ENCODE results near the gene PARD6A.
A peak's percentile ranks its signal among the peaks of the same experiment; 100 is the strongest.

PARD6A gene

DNA sequence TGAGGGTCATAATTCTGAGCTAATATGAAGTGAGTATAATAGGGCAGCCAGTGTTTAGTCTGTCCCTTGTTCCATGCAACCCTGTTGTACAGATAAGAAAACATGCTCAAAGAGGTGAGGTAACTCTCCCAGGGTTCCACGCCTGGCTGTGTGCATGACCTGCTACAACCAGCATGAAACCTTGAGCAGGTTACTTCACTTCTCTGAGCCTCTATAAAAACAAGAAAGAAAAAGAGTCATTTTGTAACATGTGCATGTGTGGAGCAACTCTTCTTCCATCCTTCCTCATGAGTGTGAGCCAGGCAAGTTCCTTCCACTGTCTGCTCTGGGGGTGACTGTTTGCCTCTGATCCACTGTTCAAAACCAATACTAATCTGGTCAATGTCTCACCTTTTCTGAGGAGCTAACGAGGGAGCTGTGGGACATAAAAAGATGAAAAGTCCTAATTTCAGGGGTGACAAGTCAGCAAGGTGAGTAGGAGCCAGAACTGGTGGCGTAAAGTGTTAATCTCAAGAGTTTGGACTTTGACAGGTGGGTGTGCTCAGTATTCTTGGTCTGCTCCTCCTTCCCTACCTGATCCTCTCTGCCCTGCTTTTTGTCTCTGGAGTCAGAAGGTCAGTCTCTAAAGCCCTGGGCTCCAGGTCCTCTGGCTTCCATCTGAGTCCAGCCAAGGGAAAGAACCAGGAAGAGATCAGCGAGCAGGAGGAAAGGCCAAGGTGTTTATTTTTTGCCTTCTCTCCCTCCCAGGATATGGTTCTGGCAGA, 36.8 kb downstream of the PARD6A start:
- peak; percentile 2 for DNase-seq

DNA sequence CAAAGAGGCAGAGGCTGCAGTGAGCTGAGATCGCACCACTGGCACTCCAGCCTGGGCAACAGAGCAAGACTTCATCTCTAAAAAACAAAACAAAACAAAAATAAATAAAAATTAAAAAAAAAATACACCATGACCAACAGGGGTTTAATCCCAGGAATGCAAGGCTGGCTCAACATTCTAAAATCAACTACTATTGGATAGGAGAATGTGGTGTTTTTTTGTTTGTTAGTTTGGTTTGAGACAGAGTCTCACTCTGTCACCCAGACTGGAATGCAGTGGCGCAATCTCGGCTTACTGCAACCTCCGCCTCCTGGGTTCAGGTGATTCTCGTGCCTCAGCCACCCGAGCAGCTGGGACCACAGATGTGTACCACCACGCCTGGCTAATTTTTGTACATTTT, 38.5 kb downstream of the PARD6A start:
- no peak for DNase-seq

DNA sequence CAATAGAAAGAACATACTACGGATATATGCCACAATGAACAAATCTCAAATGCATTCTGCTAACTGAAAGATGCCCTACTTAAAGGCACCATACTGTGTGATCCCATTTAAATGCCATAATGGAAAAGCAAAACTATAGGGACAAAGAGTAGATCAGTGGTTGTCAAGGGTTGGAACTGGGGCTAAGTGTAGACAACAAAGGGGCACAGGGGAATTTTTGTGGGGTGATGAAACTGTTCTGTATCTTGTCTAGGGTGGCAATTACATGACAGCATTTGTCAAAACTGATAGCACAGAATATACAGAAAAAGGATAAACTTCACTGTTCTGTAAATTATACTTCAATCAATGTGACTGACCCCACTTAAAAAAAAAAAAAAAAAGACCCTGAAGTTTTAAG, 40.7 kb downstream of the PARD6A start:
- DNase-seq, result no peak

DNA sequence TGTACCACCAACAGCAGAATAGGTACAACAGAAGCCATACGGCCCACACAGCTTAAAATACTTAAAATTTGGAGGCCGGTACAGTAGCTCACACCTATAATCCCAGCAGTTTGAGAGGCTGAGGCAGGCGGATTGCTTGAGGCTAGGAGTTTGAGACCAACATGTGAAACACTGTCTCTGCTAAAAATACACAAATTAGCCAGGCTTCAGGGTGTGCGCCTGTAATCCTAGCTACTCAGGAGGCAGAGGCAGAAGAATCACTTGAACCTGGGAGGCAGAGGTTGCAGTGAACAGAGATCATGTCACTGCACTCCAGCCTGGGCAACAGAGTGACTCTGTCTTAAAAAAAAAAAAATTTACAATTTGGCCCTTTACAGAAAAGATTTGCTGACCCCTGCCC, 41.4 kb downstream of the PARD6A start:
- DNase-seq, result no peak

DNA sequence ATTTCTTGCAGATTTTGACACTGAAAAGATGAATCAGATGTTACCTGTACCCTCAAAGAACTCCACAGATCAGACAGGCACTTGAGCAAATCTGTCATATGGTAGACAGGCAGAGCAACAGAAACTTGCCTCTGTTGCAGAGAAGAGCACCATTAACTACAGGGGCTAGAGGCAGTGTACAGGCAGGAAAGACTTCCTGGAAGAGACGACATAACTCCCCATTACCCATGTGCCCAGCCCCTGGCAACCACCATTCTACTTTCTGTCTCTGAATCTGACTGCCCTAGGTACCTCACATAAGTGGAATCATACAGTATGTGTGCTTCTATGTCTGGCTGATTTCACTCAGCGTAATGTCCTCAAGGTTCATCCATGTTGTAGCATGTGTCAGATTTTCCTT, 42.9 kb downstream of the PARD6A start:
- DNase-seq, result no peak

DNA sequence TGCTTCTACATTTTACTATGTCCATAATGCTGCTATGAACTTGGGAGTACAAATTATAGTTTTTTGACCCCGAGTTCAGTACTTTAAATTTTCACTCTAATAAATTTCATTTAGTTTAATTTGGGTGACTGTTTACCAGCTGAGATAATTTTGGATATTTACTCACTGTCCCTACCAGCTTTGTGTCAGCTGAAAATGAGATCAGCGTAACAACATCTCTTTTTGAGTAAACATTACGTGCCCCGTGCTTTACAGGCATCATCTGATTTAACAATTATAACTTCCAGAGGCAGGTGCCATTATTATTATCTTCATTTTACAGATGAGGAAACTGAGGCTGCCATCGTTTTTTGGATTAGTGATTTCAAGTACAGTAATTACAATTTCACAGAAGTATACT, 43.4 kb downstream of the PARD6A start:
- no peak for DNase-seq

DNA sequence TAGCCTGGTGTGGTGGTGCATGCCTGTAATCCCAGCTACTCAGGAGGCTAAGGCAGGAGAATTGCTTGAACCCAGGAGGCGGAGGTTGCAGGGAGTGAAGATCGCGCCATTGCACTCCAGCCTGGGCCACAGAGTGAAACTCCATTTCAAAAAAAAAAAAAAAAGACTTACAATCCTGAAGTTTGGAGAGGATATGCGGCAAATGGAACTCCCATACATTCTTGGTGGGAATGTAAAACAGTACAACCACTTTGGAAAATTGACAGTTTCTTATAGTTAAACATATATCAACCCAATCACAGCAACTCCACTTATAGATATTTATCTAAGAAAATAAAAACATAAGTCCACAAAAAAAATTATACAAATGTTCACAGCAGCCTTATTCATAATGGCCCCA, 46.5 kb downstream of the PARD6A start:
- no peak for DNase-seq

DNA sequence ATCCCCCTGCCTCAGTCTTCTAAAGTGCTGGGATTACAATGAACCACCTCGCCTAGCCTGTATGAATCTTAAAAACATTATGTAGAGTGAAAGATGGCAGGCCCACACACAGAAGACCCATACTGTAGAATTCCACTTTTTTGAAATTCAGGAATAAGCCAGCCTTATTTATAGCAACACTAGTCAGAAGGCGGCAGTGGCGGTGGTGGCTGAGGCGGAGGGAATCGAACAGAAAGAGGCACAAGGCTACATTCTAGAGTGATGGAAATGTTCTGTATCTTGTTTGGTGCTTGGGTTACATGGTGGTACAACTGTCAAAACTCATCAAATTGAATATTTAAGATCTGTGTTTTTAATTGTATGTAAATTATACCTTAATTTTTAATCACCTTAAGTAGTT, 47.0 kb downstream of the PARD6A start:
- DNase-seq, result no peak

DNA sequence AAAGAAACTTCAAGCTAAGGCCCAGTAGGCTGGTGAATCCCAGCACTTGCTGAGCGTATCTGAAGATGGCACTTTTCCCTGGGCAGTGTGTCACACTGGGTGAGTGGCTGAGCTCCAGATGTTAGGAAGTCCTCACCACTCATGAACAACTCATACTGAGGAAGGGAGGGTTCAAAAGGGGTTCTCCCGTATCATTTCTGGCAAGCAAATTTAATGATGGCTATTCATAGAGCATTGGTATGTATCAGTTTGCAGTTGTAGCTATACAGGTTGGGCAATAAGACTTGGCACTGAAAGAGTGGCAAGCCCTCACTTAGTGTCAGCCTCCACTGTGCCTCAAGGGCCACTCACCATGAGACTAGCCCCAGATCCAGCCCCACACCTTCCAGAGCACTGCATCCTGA, 47.6 kb downstream of the PARD6A start:
- DNase-seq, result no peak

DNA sequence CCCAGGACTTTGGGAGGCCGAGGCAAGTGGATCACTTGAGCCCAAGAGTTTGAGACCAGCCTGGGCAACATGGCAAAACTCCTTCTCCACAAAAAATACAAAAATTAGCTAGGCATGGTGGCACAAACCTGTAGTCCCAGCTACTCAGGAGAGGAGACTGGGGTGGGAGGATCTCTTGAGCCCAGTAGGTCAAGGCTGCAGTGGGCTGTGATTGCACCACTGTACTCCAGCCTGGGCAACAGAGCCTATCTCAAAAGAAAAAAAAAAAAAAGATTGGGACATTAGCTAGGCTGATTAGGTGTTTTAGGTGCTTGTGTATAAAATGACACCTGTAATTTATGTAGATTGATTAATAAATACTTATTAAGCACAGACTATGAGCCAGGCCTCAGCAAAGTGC, 48.3 kb downstream of the PARD6A start:
- no peak for DNase-seq

DNA sequence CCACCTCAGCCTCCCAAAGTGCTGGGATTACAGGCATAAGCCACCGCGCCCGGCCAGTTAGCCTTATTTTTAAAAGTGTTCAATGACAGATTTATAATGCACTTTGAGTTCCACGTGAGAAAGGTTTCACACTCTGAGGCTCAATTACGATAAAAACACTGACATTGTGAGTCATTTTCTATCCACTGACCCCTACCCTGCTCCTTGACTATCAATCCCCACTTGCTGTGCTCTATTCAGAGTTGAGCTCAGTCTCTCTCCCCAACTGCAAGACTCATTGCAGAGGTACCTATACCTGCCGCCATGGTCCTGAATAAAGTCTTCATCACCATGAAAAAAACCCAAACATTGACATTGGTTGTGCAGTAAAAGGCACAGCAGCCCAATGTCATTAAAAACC, 49.8 kb downstream of the PARD6A start:
- DNase-seq, result no peak
